Endothelial cell of umbilical vein (primary cell): ENCODE data around the gene TOR1AIP1. TPM values are rescaled to one million over a fixed set of nuclear protein-coding genes. Genes with fewer than 3 reads are reported as not detected.

Source experiments
- BruUV-seq: library from RNA; stranded (reverse); fragments of 400-500 nt; replicated peaks from 2 replicates; lab custom pipeline; 2021; lab: Mats Ljungman, UMichigan
- CTCF ChIA-PET: fragments of 300-600, 350-600 bp; sonication (Branson Sonifier 250); formaldehyde crosslinking; loops from one replicate; lab custom pipeline; 2021; ENCODE audit warnings: antibody characterized with exemption, inconsistent platforms; lab: Charles Lee
- POLR2A ChIA-PET: fragments of 300-600, 350-600 bp; sonication (Branson Sonifier 250); formaldehyde crosslinking; loops from one replicate; lab custom pipeline; 2021; ENCODE audit warnings: antibody characterized with exemption, inconsistent platforms; lab: Charles Lee
- DNase-seq: peaks from one replicate; pipeline ENCODE4 v3.0.0-alpha.2; 2011; ENCODE audit warnings: low read depth, low spot score
- FAIRE-seq: peaks from 2 replicates; lab custom pipeline; 2011; peaks lifted over from hg19 to GRCh38; lab: Jason Lieb, UNC
- H2AFZ ChIP-seq: 2 replicates; pipeline ENCODE4 v1.6.0; 2012; ENCODE audit warnings: low read depth, low read length, control low read depth, inconsistent platforms
- H3K27ac ChIP-seq: 2 replicates; pipeline ENCODE4 v1.5.1; 2011; ENCODE audit warnings: low read depth, mild to moderate bottlenecking, control low read depth, low read length, moderate library complexity; ENCODE audit not compliant: insufficient read depth
- H3K27me3 ChIP-seq, 2 experiments: 2 replicates each; pipeline versions ENCODE4 v1.6.0 to v1.6.1; 2011; ENCODE audit warnings: low read length in 2 of 2, mixed read lengths in 1 of 2; ENCODE audit not compliant: control insufficient read depth in 2 of 2, insufficient read depth in 2 of 2
- H3K36me3 ChIP-seq, 2 experiments: 2 replicates in 1 of 2; 3 replicates in 1 of 2; pipeline ENCODE4 v1.5.1; 2011; ENCODE audit warnings: low read length in 2 of 2, mild to moderate bottlenecking in 1 of 2, moderate library complexity in 1 of 2; ENCODE audit not compliant: control insufficient read depth in 2 of 2, insufficient read depth in 2 of 2; ENCODE audit errors: extremely low read depth in 1 of 2
- H3K4me1 ChIP-seq: 3 replicates; pipeline ENCODE4 v1.5.1; 2011; ENCODE audit warnings: mild to moderate bottlenecking, low read length; ENCODE audit not compliant: control insufficient read depth, insufficient read depth; ENCODE audit errors: extremely low read depth
- H3K4me2 ChIP-seq: 2 replicates; pipeline ENCODE4 v1.6.1; 2011; ENCODE audit warnings: low read length, control low read depth, mixed read lengths; ENCODE audit not compliant: insufficient read depth
- H3K4me3 ChIP-seq, 3 experiments: fragments of 200-600 bp in 1 of 3; sonication (generic), shearing (Covaris generic) in 1 of 3; replicated peaks in 1 of 3; 2 replicates each; pipeline ENCODE4 v1.5.1; 2011 to 2016; ENCODE audit warnings: control low read depth in 3 of 3, low read length in 3 of 3, mild to moderate bottlenecking in 2 of 3, inconsistent platforms in 1 of 3, low read depth in 1 of 3, moderate library complexity in 1 of 3; ENCODE audit not compliant: insufficient read depth in 1 of 3
- H3K79me2 ChIP-seq: 2 replicates; pipeline ENCODE4 v1.6.0; 2012; ENCODE audit warnings: low read length, inconsistent platforms; ENCODE audit not compliant: control insufficient read depth, insufficient read depth
- H3K9ac ChIP-seq: replicated peaks from 2 replicates; pipeline ENCODE3; 2011; ENCODE audit warnings: low read length, control low read depth; ENCODE audit not compliant: insufficient read depth; ENCODE audit errors: extremely low read depth
- H3K9me1 ChIP-seq: replicated peaks from 3 replicates; pipeline ENCODE4 v1.6.0; 2011; ENCODE audit warnings: mild to moderate bottlenecking, low read length; ENCODE audit not compliant: control insufficient read depth, insufficient read depth; ENCODE audit errors: extremely low read depth
- H3K9me3 ChIP-seq: replicated peaks from 2 replicates; pipeline ENCODE4 v1.5.1; 2012; ENCODE audit warnings: low read length, inconsistent platforms; ENCODE audit not compliant: control insufficient read depth, insufficient read depth
- H4K20me1 ChIP-seq: replicated peaks from 2 replicates; pipeline ENCODE3; 2011; ENCODE audit warnings: mild to moderate bottlenecking, low read length; ENCODE audit not compliant: control insufficient read depth, insufficient read depth; ENCODE audit errors: extremely low read depth
- EZH2 ChIP-seq: IDR thresholded peaks from 2 replicates; pipeline ENCODE4 v1.6.1; 2012; ENCODE audit warnings: borderline replicate concordance, low read depth, mild to moderate bottlenecking, moderate library complexity, low read length, inconsistent platforms; ENCODE audit not compliant: severe bottlenecking
- FOS ChIP-seq: IDR thresholded peaks from 2 replicates; pipeline ENCODE4 v1.6.1; 2011; ENCODE audit warnings: mild to moderate bottlenecking, low read length, moderate library complexity, borderline replicate concordance; ENCODE audit not compliant: insufficient read depth
- JUN ChIP-seq: IDR thresholded peaks from 2 replicates; pipeline ENCODE4 v1.6.1; 2011; ENCODE audit warnings: borderline replicate concordance, low read depth; ENCODE audit not compliant: insufficient read length, insufficient read depth
- MYC ChIP-seq: IDR thresholded peaks from one replicate; pipeline ENCODE4 v1.6.1; 2011; ENCODE audit warnings: mild to moderate bottlenecking, low read depth, low read length
- POLR2A ChIP-seq: IDR thresholded peaks from 2 replicates; pipeline ENCODE4 v1.6.1; 2012; ENCODE audit warnings: low read depth, mild to moderate bottlenecking, control low read depth, low read length
- dilution Hi-C: fragments of 300-500 bp; cut with MboI; formaldehyde crosslinking; loops from one replicate; pipeline ENCODE4 v1.15.0; 2019; ENCODE audit warnings: low sequenced_read_pairs; ENCODE audit not compliant: extremely low pct_ligation_motif_present
- intact Hi-C: fragments of 100-400 bp; cut with micrococcal nuclease; formaldehyde crosslinking; loops from one replicate; pipeline ENCODE4 v1.10.0; 2022
- polyA plus RNA-seq, 4 experiments: library from polyadenylated mRNA; depleted of rRNA in 3 of 4; stranded (reverse) in 3 of 4; unstranded in 1 of 4; fragments of >200 nt; gene quantifications; 2 replicates each; pipeline versions ENCODE4 v1.2.1 to v1.2.3, GENCODE V29; 2011 to 2012; ENCODE audit warnings: missing spikeins in 1 of 4
- total RNA-seq: library from RNA; stranded (reverse); gene quantifications from 2 replicates; pipeline ENCODE4 v1.2.3, GENCODE V29; 2021
- TF ChIP-seq, protein P1 (sequence below): IDR thresholded peaks from 2 replicates; pipeline ENCODE4 v1.6.1; 2011; ENCODE audit not compliant: insufficient read depth, insufficient read length
- TF ChIP-seq, protein P2 (sequence below), 2 donors: IDR thresholded peaks; 1 replicate in 1 of 2; 2 replicates in 1 of 2; pipeline ENCODE4 v1.5.1; 2011; ENCODE audit warnings: low read length in 2 of 2, mild to moderate bottlenecking in 2 of 2, moderate library complexity in 2 of 2, control low read depth in 1 of 2, inconsistent platforms in 1 of 2, low read depth in 1 of 2; ENCODE audit not compliant: insufficient read depth in 1 of 2; ENCODE audit errors: extremely low read depth in 1 of 2

TOR1AIP1 gene
- total and polyA plus RNA-seq, 2 donors (not counting 3 experiments of a cell fraction or from before 2014, with no cell fraction given): 12.0 to 28.8 TPM

GRCh38 chr1:179924268-179924667, 42.2 kb downstream of the TOR1AIP1 start:
- Histone ChIP-seq H3K36me3 (peaks cover 0 to 3% of the 10 kb centered on the region in 2 experiments), H3K4me3 (no peak overlapping the region), H4K20me1 (no peaks in the 10 kb centered on the region), H3K79me2 (no peaks in the 10 kb centered on the region), H3K4me2 (no peak overlapping the region), H3K27me3 (no peaks in the 10 kb centered on the region), H3K27ac (no peak overlapping the region), H3K9me1 (no peaks in the 10 kb centered on the region), H3K4me1 (no peaks in the 10 kb centered on the region), H3K9me3 (no peaks in the 10 kb centered on the region), H2AFZ (no peak overlapping the region), H3K9ac (no peak overlapping the region)
- BruUV-seq: no TSS peak
- DNase-seq: no peak
- no peak for FAIRE-seq
- TF ChIP-seq, protein P1, sequence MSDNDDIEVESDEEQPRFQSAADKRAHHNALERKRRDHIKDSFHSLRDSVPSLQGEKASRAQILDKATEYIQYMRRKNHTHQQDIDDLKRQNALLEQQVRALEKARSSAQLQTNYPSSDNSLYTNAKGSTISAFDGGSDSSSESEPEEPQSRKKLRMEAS: no peak
- no peak for TF ChIP-seq POLR2A
- no peak for TF ChIP-seq JUN
- TF ChIP-seq, protein P2, sequence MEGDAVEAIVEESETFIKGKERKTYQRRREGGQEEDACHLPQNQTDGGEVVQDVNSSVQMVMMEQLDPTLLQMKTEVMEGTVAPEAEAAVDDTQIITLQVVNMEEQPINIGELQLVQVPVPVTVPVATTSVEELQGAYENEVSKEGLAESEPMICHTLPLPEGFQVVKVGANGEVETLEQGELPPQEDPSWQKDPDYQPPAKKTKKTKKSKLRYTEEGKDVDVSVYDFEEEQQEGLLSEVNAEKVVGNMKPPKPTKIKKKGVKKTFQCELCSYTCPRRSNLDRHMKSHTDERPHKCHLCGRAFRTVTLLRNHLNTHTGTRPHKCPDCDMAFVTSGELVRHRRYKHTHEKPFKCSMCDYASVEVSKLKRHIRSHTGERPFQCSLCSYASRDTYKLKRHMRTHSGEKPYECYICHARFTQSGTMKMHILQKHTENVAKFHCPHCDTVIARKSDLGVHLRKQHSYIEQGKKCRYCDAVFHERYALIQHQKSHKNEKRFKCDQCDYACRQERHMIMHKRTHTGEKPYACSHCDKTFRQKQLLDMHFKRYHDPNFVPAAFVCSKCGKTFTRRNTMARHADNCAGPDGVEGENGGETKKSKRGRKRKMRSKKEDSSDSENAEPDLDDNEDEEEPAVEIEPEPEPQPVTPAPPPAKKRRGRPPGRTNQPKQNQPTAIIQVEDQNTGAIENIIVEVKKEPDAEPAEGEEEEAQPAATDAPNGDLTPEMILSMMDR (IDR thresholded peaks at IDR 0.05; ENCODE audit: extremely low read depth in 1 of 2, insufficient read depth in 1 of 2, low read depth in 1 of 2, low read length in 2 of 2): no peak
- TF ChIP-seq MYC: no peak
- TF ChIP-seq EZH2: no peak
- POLR2A ChIA-PET: no interaction called here
- intact Hi-C loops (no loop called here), dilution Hi-C loops (no loop called here)
- CTCF ChIA-PET: interaction anchor here (1.7 kb wide), 1 partner anchor 128 kb away, joined by 3 read pairs; no protein-coding TSS in a partner anchor

- dilution Hi-C loops: no loop called here
- no TSS peak for BruUV-seq
- DNase-seq: no peak
- H3K4me2 ChIP-seq: no peak overlapping the region
- H4K20me1 ChIP-seq: no peaks in the 10 kb centered on the region
- no peaks in the 10 kb centered on the region for H3K79me2 ChIP-seq
- no peaks in the 10 kb centered on the region for H3K9me3 ChIP-seq
- intact Hi-C loops: no loop called here
- ChIA-PET POLR2A (no interaction called here), CTCF (interaction anchor here (0.8 kb wide), 1 partner anchor 255 kb away, joined by 3 read pairs; no protein-coding TSS in a partner anchor)
- H3K27ac ChIP-seq: no peak overlapping the region
- no peak for FAIRE-seq
- no peak overlapping the region for H2AFZ ChIP-seq
- no peaks in the 10 kb centered on the region for H3K9me1 ChIP-seq
- no peak overlapping the region for H3K9ac ChIP-seq
- TF ChIP-seq FOS: no peak
- TF ChIP-seq MYC: no peak
- no peaks in the 10 kb centered on the region for H3K27me3 ChIP-seq
- no peak overlapping the region for H3K4me3 ChIP-seq
- H3K4me1 ChIP-seq: no peaks in the 10 kb centered on the region
- no peaks in the 10 kb centered on the region for H3K36me3 ChIP-seq
Observed at GRCh38 chr1:179925302-179925701, 43.2 kb downstream of the TOR1AIP1 start.
